ENCODE data around the gene SURF1.
A peak's percentile ranks its signal among the peaks of the same experiment; 100 is the strongest.

The SURF1 gene

DNA sequence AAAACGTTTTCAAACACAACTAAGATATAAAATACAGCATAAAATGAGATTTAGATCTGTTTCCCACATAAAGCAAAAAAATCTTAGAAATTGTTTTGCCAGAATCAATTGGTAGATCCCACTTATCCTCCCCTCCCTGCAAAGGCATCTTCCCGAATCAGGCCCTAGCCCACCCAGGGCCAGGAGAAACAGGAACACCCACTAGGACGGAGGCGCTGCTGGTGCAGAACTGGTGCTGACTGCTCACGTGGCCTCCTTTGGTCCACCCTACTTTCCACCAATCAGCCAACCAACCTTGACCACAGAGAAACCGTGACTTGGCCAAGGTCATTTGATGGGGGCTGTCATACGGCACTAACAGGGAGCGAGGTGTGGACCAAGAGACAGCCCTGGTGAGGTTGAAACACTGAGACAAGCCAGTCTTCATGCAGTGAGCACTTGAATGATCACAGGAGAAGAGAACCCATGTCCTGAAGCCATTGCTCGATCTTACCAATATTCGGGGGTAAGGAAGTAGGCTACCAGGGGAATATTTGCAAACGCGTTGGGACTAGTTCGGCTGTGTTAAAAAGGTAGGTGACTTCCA lies 5.3 kb upstream of the SURF1 start:
- no peak for DNase-seq (ENCODE audit: low read depth)

DNA sequence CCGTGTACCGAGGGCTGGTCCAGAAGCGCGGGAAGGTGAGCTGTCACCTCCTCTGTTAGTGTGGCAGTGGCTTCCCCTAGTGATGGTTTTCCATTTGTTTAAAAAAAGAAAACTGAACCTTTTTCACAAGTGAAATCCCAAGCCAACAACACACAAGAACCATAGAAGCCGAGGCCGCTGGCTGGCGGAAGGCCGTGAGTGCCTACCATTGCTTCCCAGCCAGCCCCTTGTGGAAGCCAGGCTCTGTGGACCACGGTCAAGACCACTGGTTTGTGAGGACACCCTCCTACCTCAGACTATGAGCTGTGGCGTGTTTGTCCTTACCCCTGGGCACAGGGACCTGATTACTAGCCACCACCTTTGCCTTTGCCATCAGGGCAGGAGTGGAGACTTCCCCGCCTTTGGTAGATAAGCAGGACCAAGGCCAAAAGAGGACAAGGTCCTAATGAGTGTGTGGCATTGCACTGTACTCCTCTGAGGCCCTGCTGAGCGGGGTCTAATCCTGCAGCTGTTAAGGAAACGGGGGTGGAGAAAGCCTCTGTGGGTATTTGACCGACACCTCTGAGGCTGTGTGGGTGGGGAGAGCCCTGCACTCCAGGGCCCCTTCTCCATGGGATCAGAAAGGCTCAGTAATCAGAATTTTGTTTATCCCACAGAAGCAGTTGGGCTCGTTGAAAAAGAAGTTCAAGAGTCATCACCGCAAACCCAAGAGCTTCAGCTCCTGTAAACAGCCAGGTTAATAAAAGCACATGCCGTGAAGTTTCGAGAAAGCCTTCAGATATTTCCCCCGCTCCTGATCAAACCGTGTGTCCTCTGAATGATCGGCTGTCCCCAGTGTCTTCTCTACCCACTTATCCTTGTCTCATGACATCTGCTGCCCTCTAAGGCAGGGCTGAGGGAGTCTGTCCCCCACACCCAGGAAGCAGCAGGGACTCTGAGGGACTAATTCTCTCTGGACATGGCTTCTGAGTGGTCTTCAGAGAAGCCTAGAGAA lies 4.4 kb upstream of the SURF1 start:
- DNase-seq (ENCODE audit: low read depth) = no peak

DNA sequence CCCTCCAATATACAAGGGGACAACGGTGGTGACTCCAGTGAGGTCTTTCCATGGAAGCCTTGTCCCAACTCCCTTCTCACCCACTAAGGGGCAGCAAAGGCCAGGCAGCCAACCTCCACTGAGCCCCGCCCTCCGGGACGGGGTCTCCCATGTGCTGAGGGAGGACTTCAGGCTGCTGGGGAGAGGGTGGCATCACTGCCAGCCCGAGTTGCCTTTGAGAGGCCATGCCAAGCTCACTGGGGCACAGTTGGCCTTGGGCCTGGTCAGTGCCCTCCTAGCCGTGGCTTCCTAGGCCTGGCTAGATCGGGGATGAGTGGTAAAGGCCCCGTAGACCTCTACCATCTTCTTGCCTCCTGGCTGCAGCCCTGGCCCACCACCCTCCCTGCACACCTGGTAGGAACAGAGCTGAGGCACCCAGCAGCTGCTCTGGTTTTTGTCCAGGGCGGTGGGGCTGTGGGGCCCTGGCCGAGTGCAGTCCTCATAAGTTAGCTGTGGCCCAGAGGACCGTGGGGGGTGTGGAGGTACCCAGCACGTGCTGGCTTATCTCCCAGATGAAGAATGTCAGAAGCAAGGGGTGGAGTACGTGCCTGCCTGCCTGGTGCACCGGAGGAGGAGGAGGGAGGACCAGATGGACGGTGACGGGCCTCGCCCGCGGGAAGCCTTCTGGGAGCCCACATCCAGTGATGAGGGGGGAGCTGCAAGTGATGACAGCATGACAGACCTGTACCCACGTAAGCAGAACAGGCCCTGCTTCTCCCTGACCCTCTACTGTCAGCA lies 3.3 kb upstream of the SURF1 start:
- no peak for DNase-seq (ENCODE audit: low read depth)

DNA sequence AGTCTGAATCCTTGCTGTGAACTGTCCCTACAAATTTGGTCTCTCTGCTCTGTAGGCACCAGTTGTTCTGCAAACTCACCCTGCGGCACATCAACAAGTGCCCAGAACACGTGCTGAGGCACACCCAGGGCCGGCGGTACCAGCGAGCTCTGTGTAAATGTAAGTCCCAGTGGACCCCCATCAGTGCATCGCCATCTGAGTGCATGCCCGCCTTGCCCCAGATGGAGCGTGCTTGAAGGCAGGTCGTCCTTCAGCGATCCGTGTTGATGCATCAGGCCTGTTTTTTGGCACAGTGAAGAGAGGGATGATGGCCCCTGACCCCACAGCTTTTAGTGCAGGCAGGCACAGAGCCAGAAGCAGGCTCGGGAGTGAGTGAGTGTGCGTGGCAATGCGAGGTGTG lies 1.4 kb upstream of the SURF1 start:
- no peak for DNase-seq (ENCODE audit: low read depth)

DNA sequence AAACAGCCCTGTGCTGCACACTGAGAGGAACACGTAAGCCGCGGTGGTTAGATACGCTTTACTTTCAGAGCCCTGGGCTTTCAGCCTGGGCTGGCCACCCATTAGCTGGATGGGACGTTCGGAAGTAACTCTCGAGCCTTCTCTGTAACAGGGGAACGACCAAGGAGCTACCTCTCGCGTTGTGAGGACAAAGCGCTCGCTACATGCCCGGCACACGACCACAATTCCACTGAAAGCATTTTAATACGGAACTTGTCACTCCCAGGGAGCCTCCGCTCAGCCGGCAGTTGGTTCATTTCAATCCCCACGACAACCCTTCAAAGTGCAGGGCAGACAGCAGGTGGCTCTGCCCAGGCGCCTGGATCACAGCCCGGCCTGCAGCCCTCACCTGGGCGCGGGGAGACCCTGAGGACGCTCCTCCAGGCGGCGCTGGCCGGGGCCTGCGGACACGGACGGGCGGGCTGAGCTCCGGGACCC lies 368 bp downstream of the SURF1 start:
- DNase-seq (ENCODE audit: low read depth) = no peak

DNA sequence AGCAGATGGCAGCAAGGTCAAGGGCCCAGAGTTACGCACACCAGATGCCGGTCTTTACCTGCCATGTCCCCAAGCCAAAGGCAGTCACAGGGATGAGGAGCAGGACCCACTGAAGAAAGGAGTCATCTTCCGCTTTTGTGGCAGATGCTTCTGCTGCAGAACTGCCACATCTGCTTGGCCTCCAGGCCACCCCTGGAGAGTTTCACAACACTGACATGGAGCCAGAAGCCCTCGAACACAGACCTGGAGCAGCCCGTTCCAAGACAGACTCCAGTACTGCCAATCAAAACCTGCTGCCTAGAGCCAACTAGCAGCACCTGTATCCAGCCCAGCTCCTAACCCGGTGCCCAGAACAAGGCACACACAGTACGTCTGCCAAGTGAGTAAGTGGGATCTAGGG lies 1.5 kb downstream of the SURF1 start:
- no peak for DNase-seq (ENCODE audit: low read depth)

DNA sequence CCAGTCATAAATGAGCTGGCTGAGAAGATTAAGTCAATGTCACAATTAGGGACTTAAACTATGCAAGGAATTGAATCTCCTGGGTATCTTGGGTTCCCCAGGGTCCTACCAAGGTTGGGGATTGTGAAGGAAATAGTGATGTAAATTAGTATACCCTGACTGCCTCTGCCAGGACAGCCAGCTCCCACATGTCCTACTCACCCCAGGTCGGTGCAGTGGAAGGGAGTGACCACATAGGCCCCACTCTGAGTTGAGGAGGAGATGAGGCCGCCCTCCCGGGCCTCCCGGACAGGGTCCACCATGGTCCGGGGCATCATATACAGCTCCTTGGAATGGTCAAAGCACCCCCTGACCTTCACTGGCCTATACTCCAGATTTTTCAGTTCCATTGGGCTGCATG lies 2.7 kb downstream of the SURF1 start:
- DNase-seq (ENCODE audit: low read depth) = no peak

DNA sequence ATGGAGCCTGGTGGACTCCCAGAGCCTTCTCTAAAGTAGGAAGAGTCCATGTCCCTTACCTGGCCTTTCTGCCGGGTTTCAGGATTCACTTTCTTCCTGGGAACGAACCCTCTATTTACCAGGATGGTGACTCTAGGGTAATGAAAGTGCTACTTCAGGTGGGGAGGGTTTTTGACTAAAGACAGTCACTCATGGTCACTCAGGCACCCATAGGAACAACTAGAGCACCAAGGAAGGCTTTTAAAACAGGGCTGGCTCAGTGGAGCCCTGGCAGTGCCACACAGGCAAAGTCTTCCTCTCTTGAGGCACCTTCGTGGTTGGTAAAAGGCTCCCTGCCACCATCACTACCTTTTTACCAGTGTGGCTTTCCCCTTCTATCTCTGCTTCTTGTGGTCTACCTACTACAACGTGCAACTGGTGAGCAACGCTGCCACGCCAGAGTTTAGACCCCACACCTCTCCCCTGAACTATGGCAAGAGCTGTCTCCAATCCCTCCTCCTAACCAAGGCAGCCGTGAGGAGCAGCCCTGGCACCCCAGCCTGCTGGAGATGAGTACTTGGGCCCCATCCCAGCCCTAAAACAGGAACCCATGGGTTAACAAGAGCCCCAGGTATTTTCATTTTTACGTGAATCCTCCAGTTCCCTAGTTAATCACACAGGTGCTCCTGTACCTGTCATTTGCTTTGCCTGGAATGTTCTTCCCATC lies 3.5 kb downstream of the SURF1 start:
- no peak for DNase-seq (ENCODE audit: low read depth)

DNA sequence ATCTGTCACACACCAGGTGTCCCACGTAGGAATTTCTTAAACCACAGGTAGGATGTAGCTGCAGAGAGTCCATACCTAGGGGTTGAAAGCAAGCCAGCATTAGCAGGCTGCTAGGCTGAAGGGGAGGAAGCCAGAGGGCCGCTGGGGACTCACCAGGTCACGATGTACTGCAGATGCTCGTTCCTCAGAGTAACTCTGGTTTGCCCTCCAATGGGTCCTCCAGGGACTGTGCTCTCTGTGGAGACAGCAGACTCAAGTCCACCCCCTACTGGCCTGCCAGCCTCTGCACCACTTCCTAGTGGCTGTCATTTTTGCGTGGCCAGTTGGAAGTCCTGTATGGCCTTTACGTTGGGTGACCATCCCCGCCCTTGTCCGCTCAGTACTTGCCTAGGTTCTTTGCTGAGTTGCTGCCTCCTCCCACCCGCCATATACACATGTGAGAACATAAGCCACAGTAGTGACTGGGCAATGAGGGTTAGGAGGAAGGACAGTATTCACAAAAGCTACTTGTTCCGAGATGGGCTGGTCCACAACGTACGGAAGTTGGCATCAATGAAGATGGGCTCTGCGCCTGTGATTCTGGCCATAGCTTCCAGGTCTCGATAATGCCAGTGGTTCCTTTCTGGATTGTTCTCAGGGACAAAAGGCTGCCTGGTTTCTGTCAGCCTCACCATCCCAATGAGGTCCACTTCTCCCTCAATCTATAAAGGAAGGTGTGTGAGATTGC lies 4.2 kb downstream of the SURF1 start:
- no peak for DNase-seq (ENCODE audit: low read depth)

DNA sequence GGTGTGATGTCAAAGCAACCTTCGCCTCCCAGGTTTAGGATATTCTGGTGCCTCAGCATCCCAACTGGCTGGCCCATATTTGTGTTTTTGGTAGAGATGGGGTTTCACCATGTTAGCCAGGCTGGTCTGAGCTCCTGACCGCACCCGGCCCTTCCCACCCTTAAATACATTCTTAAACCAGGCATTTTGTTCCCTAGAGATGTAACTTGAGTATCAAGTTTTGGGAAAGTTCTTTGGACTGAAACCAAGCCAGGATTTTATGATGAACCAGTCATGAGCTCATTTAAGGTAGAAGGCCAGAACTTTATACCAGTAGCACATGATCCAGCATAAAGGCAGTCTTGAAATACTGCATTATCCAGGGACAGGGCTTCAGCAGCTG lies 4.8 kb downstream of the SURF1 start:
- no peak for DNase-seq (ENCODE audit: low read depth)

DNA sequence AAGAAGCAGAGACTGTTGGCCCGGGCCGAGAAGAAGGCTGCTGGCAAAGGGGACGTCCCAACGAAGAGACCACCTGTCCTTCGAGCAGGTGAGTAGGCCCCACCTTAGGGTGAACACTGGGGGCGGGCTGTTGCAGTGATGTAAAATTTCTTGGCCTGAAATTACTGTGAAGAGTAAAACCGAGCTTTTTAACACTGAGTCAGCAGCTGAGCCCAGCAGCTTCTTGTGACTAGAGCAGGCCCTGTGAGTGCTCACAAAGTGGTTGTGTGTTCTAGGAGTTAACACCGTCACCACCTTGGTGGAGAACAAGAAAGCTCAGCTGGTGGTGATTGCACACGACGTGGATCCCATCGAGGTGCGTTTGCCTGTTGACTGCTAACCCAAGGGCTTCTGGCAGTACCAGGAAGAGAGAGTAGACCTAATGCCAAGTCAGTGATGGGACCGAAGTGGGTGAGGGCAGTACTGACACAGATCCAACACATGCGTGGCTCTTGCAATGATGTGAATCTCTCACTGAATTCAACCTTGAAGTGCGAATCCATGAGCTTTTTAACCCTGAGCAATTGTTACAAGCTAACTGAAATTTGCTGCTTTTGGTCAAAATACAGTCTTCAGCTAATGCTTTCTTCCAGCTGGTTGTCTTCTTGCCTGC lies 6.2 kb downstream of the SURF1 start:
- DNase-seq (ENCODE audit: low read depth) = no peak

DNA sequence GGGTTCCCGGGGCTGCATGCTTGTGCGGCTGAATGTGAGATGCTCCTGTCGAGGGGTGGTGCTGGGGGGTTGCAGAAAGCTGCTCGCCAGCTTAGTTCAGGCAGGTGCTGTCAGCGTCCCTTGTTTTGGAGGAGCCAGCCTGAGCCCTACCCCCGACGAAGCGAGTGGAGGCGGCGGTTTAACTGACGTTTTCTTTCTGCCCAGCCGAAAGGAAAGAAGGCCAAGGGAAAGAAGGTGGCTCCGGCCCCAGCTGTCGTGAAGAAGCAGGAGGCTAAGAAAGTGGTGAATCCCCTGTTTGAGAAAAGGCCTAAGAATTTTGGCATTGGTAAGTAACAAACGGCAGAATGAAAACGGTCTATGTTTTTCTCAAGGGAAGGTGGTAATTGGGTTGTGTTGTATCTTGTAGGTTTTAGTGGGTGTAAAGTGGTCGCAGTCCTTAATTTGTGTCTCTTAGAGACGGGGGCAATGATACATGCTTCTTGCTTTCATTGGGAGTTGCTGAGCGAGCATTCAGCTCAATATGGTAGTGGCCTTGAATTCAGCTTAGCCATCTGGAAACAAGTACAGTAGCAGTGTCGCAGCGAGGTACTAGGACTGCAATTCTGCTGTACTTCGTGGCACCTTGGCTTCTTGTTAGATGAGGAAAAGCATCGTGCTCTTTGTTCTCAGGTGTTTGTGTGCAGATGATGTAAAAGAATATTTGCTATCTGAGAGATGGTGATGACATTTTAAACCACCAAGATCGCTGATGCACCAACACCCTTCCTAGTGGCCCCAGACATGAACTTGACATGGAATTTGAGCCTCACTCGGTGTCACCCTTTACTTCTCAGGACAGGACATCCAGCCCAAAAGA lies 7.3 kb downstream of the SURF1 start:
- no peak for DNase-seq (ENCODE audit: low read depth)

DNA sequence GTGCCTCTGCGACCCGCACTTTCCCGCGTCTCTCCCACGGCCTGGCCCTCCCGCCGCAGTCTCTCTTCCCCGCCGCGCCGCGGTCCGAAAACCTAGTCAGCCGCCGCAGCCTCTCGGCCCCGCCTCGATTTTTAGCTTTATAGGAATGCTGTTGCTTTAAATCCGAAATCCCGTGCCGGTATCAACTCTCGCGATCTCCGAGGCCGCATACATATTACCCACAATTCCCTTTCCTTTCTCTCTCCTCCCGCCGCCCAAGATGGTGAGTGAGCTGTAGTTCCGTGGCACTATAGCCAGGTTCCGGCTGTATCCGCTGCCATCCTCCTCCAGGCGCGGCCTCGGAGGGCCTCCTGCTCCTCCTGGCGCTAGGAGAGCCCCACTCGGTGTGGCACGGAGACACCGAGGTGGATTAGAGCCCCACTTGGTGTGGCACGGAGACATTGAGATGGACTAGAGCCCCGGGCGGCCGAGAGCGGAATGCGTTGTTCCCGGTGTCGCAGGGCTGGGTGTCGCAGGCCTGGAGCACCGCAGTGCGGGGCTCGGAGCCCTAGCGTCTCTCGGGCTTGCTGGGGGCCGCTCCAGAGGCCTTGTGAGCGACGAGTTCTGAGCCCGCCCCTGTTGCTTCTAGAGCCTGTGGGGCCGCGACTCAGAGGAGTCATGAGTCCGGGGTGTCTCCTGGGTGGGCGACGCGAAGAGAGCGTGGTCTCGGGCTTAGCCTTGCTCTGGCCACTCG lies 8.1 kb downstream of the SURF1 start, which contains the start of the genes MED22 and RPL7A:
MED22 (minus strand) TSS at position 147 of the 733 bp plus-strand sequence. CDS start 1,469 bp downstream, outside the sequence.
RPL7A (plus strand) TSS at position 234 of the 733 bp plus-strand sequence; CDS start at position 260, 26 bp downstream.
- peak; percentile 78 for DNase-seq (ENCODE audit: low read depth)

DNA sequence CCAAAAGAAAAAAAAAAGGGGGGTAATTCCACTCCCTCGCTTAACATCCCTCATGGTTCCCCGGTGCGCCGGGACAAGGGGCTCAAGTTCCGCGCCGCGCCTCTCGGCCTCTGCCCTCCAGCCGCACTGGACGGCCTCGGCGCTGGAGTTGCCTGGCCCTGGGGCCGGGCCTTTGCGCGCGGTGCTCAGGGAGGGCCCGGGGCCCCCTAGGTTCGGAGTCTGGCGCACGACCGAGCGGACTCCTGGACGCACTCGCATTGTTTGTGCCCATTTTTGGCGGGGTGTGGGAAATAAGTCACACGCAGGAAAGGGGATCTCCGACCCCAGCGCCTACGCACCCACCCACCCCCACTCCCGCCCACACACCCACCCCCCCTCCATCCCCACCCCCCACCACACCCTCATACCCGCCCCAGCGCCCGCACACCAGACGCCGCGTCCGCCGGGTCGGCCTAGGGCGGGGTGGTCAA lies 8.7 kb downstream of the SURF1 start:
- DNase-seq (ENCODE audit: low read depth) = no peak

DNA sequence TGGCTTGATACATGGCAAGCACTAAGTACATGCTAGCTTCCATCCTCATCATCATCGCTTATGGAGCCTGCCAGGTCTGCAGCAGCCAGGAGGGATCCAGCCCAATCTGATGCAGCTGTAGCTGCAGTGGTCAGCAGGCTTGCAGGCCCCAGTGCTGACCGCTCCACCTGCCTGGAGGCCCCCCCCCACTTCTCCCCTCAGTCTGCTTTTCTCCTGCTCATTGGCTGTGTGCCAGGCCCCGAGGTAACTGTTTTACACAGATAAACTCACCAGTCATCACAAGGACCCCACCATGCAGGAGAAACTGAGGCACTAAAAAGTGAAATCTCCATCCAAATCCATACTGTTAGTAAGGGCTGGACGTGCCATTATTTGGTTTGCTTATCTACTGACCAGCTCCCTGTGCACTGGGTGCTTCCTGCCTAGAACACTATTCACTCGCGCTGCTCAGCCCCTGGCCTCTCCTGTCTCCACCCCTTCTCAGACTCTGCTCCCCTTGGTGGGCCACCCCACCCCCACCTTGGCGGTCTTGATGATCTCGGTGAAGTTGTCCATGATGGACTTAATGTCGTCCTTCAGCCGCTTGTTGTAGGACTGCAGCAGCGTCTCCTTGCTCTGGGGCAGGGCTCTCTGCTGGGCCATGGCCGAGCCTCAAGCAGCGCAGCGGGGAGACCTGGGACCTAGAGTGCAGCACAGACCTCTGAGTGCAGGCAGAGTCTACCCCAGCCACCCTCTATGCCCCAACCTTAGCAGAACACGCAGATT lies 10.1 kb downstream of the SURF1 start:
- DNase-seq (ENCODE audit: low read depth) = no peak

DNA sequence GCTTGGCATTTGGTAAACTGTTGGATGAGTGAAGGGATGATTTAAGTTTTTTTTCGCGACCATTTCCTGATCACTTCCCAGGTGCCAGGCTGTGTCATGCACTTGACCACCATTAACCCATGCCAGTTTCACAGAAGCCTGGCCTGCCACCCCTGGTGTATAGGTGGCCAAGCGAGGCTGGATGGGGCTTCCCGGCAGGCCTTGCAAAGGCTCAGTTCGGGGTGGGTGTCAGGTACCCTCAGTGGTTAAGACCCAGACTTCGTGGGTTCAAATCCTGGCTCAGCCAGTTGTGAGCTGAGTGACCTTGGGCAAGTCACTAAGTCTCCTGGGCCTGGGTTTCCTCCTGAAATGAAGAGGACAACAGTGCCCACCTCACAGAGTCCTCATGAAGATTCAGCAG lies 10.7 kb downstream of the SURF1 start:
- no peak for DNase-seq (ENCODE audit: low read depth)

DNA sequence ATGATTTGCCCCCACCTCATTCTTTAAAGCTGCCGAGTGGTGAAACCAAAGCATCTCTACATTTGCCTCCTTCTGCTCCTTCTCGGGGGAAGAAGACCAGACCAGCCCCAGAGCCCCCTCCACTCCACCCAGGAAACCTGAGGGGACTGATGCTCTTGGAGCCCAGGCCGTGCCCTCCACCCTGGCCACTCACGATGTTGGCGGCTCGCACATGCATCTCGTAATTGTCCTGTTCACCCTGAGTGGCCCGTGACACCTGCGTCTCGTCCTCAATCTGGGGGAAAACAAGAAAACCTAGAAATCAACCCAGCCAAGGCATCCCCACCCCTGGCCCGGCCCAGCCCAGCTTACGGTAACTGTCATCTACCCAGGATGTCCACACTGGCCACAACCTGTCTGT lies 11.3 kb downstream of the SURF1 start:
- no peak for DNase-seq (ENCODE audit: low read depth)

DNA sequence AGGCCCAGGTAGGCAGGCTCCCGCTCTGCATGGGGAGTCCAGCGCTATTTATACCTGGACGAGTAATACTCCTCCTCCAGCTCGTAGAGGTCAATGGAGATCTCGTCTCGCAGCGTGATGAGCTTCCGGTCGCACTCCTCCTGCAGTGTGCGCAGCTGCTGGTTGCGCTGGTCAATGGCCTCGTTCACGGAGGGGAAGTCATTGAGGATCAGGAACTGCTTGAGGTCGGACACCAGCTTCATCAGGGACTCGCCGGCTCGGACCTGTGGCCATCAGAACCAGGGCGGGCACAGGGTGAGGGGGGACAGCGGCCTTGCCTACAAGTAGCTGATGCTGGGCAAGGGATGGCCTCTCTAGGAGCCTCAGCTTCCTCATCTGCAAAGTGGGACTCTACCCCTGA lies 12.2 kb downstream of the SURF1 start:
- no peak for DNase-seq (ENCODE audit: low read depth)

All from GM04503 (cell line).